HG03558 (cell line): ENCODE measurements around the gene ARFGAP1.

Source experiments
- ATAC-seq: cut with Tn5 transposase; IDR thresholded peaks from one replicate; pipeline ENCODE4 v1.9.1; 2021; ENCODE audit warnings: moderate number of reproducible peaks; ENCODE audit not compliant: unreplicated experiment; ENCODE audit errors: extremely low read depth

Gene ARFGAP1

DNA sequence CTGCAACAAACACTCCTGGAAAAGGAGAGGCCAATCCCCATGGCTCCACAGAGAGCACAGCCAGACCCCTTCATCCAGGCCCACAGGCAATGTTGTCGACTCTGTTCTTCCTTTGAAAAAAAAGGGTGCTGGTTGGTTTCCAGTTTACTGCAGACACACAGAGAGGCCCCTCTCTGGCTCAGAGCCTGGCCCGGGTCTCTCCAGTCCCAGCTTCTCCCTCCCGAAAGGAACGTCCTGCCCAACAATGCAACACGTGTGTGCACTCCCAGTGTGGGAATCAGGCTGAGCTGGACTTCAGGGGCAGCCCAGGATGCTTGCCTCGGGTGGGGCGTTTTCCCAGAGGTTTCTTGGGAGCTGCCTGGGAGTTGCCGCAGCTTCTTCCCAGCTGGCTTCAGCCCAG is 13.8 kb upstream of the ARFGAP1 start:
- no peak for ATAC-seq

DNA sequence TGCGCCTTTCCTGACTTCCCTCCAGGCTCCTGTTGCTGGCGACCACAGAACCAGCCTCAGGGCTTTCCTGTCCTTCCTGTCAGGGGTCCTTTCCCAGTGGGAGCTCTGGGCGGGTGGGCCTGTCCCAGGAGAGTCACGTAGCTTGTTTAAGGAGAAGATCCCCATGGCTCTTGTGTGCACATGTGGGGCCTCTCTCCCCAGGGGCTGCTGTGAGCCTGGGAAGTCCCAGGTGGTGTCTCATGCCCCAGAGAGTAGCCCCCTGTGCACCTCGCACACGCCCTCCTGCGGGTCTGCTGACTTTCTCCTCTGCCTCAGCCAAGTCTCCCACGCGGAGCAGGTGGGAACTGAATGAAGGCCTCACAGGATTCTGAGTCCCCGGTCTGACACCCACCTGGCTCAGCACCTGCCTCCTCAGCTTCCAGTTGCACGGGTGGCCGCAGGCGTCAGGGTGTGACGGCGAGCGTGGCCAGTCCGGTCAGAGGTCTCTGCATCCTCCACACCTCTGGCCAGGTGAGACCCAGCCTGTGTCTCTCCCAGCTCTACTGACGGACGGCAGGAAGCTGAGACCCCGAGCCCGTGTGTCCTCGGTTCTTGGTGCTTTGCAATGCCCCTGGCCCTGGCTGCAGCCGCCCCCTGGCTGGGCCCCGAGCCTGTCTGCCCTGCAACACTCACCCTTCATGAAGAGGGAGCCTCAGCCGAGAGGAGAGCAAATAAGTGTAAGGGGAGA is 12.7 kb upstream of the ARFGAP1 start:
- no peak for ATAC-seq

DNA sequence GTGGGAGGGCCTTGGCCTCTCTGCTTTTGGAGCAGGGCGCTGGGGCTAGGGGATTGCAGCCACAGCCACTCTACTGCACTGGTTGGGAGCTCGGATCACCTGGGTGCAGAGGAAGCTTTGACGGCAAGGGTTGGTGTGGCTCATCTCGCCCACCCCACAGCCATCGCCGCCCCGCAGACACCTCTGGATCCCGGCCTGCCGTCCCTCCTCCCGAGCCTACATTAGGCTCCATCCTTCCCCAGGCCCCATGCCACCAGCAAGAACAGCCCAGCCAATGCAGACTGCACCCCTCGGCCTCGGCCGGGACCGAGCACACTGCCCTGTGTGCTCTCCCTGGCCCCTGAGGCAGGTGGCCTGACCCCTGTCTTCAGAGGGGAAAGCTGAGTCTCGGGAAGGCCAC is 12.1 kb upstream of the ARFGAP1 start:
- no peak for ATAC-seq

DNA sequence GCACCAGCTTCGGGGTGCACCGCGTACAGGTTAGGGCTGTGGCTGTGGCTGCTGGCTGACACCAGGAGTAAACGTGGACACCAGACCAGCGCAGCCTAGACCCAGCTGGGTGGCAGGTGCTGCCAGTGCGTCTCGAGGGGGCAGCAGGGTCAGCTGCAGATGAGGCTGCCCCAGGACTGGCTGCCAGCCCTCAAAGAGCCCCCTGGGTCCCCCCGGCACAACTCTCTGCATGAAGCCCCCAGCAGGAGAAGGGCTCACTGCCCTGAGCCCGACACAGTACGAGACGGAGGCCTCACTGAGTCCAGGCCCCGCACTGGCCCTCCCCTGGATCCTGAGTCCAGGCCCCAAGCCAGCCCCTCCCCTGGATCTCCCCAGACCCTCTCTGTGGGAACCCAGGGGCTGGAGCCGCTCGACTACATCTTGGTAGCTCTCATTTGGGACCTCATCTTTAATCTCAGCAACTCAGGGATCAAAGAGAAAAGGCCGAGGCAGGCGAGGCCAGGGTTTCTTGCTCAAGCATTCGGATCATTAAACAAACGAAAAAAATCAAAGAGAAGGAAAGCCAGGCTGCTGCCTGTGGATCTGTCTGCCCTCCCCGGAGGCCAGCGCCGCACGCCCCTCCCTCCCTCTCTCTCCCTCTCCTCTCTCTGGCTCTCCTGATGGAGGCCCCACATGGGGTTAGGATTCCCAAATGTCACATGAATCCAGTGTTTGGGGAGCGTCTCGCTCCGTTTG is 11.4 kb upstream of the ARFGAP1 start:
- no peak for ATAC-seq

DNA sequence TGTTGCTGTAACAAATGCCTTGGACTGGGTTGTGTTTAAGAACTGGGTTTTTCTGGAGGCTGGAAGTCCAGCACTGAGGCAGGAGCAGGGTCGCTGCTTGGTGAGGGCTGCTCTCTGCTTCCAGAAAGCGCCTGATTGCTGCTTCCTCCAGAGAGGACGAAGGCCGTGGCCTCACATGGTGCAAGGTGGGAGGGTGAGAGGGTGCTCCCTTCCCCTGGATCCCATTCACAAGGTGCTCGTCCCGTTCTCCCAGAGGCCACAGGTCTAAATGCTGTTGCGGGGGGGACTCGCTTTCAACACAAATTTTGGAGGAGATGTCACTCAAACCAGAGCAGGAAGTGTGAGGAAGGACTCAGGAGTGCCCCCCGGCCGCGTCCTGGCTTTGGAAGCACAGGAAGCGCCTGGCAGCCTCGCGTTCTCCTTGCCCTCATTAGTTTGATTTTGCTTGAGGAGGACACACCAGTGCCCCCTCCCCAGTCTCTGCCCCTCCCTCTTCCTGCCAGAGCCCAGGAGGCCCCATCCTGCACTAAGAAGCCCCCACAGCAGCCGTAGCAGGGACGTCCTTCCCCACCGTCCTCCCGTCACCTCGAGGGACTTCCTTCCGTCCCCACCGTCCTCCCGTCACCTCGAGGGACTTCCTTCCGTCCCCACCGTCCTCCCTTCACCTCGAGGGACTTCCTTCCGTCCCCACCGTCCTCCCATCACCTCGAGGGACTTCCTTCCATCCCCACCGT is 10.7 kb upstream of the ARFGAP1 start:
- ATAC-seq = no peak

DNA sequence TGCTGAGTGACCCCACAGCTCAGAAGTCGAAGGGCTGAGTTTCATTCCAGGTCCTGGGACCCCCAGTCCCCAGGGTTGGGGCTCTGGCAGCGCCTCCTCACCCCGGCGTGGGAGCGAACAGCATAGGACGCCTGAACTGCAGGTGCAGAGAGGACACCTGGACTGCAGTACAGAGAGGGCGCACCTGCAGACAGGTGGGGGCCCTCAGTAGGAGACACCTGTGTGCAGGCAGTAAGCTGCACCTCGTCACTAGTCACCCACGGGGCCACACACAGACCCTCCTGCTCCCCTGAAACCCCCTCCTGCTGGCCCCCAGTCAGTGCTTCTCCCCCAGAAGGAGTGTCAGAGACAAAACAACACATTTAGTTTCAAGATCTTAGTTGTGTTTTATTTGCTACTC is 9.8 kb upstream of the ARFGAP1 start:
- ATAC-seq = no peak

DNA sequence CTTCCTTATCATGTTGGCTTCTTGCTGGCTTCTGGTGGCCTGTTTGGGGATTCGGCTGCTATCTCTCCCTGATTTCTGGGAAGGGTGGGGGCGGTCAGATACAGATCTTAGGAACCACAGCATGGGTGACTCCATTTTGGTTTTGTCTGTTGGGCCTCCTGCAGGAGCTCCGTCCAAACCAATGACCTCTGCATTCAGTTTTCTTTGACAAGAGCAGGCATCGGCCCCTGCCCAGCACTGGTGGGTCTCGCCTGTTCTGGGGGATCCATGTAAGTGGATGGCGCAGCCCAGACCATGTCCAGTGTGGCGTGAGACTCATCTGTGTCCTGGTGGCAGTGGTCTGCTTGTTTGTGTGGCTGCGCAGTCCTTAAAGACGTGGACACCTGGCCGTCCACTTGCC is 8.6 kb upstream of the ARFGAP1 start:
- ATAC-seq = no peak

DNA sequence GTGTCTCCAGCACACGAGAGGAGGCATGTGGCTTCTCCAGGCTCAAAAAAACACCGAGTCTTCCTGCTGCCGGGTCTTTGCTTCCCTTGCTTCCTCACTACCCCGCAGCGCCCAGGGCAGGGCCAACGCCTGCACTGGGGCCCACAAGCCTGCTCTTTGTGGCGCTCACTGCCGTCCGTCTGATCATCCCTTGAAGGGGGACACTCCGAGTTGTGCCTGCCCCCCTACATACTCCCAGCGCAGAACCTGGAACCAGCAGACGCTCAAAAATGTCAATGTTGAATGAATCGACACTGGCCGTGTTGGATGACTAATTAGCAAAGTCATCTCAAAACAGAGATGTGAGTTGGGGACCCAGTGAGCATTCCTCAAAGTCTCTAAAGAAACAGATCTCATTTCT is 8.1 kb upstream of the ARFGAP1 start:
- ATAC-seq = no peak

DNA sequence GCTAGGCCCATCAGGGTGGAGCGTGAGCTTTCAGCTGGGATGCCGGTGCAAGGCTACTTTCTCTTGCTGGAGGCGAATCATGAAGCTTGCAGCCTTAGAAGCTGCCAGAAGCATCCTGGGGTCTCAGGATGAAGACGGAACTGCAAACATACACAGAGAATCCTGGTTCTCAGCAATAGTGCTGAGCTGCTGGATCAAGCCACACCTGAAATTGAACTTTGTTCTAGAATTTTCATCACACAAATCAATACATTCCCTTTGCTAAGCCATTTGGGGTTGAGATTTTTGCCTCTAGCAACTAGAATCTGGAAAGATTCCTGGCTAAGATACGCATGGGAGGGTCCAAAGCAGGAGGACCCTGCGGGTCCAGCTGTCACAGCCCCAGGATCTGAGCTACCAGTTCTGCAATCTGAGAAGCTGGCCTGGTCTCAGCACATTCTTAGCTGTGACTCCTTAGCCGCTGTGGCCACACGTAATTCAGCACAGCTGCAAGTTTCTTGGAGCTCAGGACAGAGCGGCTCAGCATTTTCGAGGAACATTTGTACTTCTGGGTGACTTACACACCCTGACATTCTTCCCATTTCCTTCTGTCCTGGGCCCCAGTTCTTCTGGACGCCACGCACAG is 6.6 kb upstream of the ARFGAP1 start:
- ATAC-seq = no peak

DNA sequence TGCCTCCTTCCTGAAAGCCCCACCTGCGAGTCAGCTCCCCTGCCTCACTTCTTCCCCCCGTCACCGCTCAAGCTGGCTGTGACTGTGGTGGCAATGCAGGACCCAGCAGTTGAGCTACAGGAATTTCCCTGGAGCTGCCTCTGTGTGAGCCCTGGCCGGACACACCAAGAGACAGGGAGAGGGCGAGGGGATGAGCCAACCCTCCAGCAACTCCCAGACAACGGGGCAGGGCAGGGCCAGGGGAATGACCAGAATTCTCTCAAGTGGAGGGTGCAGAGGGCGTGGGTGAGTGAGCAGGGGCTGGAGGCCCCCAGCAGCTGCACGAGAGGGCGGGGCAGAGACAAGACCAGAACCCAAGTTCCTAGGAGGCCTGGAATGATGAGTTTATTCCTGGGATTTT is 4.9 kb upstream of the ARFGAP1 start:
- ATAC-seq = no peak

DNA sequence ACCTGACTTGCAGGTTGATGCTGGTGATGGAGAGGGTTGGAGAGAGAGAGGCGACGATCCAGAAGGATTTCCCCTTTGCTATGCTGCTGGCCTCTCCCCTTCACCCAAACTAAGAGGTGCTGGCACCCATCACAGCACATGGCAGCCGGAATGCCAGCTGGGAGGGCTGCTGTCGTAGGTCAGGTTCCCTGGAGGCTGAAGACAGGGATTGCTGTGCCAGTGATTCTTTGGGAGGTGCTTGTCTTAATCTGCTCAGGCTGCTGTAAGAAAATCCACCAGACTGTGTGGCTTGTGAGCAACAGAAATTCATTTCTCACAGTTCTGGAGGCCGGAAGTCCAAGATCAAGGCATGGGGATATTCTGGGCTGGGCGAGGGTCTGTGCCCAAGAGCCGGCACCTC is 4.4 kb upstream of the ARFGAP1 start:
- no peak for ATAC-seq

DNA sequence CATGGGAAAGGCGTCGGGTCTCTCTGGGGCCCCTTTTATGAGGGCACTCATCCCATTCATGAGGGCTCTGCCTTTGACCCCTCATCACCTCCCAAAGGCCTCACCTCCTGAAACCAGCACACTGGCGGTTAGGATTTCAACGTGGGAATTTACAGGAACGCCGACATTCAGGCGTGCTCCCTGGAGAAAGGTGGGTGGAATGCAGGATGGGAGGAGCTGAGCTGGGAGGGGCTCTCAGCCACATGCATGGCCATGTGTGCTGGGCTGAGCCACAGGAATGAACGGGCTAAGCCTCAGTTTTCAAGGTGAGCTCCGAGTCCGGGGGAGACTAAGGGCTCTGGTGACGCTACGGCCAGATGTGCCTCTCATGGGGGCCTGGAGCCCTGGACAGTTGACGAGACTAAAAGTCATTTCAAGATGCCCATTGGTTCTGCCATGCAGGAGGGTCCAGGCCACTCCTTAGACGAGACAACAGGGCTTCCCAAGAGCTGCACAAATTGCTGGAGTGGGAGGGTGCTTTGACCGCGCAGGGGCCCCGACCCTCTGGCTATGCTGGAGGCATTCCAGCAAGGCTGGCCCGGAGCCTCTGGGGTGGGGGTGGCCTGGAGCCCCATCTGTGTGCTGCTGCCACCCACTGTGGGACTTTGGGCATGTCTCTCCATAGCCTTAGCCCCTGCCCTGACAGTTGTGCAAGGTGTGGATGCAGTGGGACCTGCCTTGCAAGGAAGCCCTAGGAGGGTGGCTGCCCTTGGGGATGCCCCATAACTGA is 3.8 kb upstream of the ARFGAP1 start:
- ATAC-seq = no peak

DNA sequence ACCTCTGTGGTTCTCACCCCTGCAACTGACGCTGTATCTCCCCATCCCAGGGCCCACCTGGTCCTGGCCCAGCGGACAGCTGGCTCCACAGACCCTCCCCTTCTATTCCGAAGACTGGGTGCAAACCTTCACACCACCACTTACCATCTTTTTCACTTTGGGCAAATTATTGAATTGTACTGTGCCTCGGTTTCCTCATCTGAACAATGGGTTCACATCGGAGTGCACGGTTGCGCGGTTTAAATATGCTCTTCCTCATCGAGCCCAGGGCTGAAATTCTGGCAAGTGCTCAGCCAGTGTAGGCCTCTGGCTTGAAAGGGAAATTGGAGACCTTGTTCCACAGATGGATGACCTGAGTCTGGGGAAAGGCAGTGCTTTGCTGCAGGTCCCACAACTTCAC is 2.9 kb upstream of the ARFGAP1 start:
- no peak for ATAC-seq

DNA sequence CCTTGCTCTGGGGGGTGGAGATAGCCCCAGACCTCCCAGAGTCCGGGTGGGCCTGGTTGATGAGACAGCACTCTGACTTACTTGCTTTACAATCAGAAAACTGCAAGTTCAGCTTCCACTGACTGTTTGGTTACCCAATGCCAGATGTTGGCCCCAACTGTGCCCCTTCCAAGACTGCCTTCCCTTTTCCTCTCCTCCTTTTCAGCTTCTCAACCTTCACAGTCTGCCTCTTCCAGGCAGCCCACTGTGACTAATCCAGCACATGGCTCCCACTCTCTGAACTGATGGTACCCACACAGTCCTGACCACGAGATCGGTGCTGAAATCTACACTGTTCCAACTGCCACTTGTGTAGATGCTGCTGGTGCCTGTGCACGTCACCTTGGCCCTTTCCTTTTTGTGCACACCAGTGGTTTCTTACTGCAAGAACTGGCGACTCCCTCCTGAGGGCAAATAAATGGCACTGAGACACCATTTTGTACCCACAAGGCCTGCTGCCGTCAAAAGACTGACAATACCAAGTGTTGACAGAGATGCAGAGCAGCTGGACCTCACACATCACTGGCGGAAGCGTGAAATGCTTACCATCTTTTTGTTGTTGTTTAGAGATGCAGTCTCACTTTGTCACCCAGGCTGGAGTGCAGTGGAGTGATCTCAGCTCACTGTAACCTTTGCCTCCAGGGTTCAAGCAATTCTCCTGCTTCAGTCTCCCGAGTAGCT is 1.8 kb upstream of the ARFGAP1 start:
- no peak for ATAC-seq

DNA sequence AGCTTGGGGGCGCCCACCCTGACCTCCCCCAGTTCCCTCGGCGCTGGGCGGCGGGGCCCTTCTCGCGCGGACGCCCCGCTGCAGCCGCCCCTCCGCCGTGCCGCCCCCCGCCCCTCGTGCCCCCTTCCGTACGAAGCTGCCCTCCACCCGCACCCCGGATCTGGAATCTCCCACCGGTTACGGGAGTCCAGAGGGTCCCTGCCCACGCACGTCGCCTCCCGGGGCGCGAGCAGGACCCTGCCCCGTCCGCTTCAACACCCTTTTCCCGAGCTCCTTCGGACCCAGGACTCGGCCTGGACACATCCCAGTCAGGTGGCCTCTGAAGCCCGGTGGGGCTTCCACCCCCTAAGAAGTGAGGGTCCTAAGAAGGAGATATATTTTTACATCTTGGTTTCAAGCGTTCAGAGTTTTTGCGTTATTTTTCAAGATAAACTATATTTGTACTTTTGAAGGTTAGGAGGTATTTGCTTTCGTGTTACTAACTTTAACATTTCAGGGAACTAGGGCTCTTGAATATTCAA is 506 bp downstream of the ARFGAP1 start:
- no peak for ATAC-seq

DNA sequence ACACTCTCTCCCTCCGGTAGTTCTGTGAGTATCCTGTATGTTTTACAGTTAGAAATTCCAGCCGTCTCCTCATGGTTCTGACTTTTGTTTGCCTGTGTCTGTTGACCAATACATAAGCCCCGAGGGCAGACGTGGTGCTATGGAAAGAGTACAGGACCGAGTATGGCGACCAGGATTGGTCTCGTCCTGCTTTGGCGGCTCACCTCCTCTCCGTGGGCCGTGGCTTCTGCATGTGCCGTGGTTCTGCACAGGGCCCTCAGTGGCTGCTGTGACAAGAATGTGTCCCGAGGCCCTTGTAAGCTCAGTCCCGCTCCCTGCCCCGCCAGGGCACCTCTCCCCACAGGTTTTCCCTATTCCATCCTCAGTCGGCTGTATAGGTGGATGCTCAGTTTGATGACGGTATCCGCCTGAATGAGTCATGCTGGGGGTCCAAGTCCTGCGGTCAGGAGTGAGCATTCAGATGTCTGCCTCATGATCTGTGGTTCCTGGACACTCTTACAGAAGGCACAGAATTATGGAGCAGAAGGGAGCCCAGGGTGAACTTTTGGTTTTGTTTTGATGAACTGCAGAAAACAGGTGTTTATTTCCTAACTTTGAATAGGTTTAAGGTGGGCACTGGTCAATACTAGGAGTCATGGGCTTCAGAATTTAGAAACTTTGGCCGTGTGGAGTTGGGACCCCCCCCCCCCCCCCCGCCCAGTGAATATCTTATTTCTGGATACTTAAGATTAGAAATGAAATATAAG is 1.2 kb downstream of the ARFGAP1 start:
- ATAC-seq = no peak

DNA sequence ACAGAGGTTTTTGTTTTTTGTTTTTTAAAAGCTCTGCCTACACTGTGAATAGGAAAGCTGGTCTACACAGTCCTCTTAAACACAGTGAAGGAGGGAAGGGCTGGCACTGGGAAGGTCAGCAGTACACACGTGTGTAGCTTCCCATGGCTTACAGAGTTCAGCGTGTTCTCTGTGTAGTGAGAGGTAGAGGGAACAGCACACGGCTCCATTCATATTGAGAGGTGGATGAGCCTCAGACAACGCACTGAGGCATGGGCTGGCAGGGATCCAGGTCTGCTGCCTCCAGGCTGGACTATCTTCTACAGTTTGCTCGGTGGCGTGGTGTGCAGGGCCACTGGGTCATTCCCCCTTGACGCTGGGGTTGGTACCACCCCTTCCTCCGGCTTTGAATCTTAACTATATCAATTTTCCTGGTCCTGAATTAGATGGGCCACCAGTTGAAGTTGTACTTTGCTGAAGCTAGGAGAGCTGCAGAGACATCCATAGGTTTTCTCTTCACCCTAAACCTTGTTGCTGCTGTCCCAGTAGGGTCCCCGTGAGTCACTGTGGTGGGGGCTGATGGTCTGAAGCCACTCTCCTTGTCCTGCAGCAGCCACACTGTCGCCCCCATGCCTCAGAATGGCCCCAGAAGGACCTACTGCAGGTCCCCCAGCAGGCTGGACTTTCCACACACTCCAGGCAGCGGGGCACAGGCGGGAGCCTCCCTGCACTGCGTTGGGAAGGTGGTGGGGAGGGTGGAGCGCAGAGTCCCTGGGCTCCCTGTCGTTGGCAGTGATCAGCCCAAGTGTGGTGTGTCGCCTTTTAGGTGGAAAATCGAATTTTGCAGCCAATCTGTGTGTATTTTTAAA is 2.0 kb downstream of the ARFGAP1 start:
- no peak for ATAC-seq

DNA sequence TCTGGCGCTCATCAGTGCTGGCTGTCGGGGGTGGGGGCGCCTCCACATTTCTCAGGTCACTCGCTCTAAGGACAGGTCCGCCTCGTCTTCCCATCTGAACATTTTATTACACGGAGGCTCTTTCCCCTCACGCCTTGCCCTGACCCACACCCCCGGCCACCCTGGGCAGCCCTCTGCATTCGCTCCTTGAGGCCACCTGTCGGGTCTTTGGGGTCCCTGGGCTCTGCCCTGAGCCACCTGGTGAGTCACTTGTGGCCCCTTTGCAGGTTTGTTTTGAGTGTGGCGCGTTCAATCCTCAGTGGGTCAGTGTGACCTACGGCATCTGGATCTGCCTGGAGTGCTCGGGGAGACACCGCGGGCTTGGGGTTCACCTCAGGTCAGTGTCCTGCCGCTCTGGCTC is 3.2 kb downstream of the ARFGAP1 start:
- ATAC-seq = no peak
